ENCODE results near the gene TPCN1.
A peak's percentile ranks its signal among the peaks of the same experiment; 100 is the strongest.

Gene TPCN1

DNA sequence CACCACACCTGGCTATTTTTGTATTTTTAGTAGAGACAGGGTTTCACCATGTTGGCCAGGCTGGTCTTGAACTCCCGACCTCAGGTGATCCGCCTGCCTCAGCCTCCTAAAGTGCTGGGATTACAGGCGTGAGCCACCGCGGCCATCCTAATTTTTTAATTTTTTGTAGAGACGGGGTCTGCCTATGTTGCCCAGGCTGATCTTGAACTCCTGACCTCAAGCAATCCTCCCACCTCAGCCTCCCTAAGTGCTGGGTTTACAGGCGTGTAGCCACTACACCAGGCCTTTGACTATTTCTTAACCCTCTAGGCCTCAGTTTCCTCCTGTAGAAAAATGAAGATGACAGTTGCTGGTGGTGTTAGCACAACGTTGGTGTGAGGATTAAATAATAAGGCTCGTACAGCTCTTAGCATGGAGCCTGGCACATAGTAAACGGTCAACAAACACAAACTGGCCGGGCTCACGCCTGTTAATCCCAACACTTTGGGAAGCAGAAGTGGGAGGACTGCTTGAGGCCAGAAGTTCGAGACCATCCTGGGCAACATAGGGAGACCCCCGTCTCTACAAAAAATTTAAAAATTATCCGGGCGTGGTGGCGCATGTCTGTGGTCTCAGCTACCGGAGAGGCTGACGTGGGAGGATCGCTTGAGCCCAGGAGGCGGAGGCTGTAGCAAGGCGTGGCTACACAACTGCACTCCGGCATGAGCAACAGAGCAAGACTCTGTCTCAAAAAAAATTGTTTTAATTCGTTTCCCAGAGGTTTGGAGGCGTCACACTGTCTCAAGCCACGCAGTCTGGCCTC, 37.0 kb upstream of the TPCN1 start:
- peak overlapping the region; percentile 81 for H3K9ac ChIP-seq (ENCODE audit: low read length)
- 0 out of 2 replicates have a peak, but pooled peaks cover 7% of the 10 kb centered on the region for H3K36me3 ChIP-seq (ENCODE audit: low read length)
- peak overlapping the region; percentile 86 for H3K27ac ChIP-seq (ENCODE audit: low read depth, low read length)
- peaks cover 72% of the 10 kb centered on the region for H3K79me2 ChIP-seq (ENCODE audit: insufficient read depth, low read length)
- no peaks in the 10 kb centered on the region for H3K9me2 ChIP-seq (replicated peaks; ENCODE audit: insufficient read depth, low read length)
- H3K4me2 ChIP-seq (ENCODE audit: low read depth, low read length, poor library complexity, severe bottlenecking) = peak overlapping the region; percentile 91
- H3F3A ChIP-seq (ENCODE audit: insufficient read depth) = peaks cover 16% of the 10 kb centered on the region
- no peaks in the 10 kb centered on the region for H3K9me3 ChIP-seq (ENCODE audit: insufficient read depth, low read length)
- H2AFZ ChIP-seq (ENCODE audit: low read depth, low read length, severe bottlenecking) = peak overlapping the region; percentile 5
- peak overlapping the region; percentile 81 for H3K4me3 ChIP-seq (ENCODE audit: insufficient read depth, low read length, poor library complexity, severe bottlenecking)
- no peaks in the 10 kb centered on the region for H4K20me1 ChIP-seq (ENCODE audit: low read depth, low read length)
- no peaks in the 10 kb centered on the region for H3K27me3 ChIP-seq (ENCODE audit: low read length)
- TF ChIP-seq, protein P1, sequence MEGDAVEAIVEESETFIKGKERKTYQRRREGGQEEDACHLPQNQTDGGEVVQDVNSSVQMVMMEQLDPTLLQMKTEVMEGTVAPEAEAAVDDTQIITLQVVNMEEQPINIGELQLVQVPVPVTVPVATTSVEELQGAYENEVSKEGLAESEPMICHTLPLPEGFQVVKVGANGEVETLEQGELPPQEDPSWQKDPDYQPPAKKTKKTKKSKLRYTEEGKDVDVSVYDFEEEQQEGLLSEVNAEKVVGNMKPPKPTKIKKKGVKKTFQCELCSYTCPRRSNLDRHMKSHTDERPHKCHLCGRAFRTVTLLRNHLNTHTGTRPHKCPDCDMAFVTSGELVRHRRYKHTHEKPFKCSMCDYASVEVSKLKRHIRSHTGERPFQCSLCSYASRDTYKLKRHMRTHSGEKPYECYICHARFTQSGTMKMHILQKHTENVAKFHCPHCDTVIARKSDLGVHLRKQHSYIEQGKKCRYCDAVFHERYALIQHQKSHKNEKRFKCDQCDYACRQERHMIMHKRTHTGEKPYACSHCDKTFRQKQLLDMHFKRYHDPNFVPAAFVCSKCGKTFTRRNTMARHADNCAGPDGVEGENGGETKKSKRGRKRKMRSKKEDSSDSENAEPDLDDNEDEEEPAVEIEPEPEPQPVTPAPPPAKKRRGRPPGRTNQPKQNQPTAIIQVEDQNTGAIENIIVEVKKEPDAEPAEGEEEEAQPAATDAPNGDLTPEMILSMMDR (IDR thresholded peaks at IDR 0.05; ENCODE audit: insufficient read depth, low read length, poor library complexity, severe bottlenecking) = no peak
- no peak for TF ChIP-seq EZH2phosphoT487 (conservative IDR thresholded peaks at IDR 0.05; ENCODE audit: low read length)

DNA sequence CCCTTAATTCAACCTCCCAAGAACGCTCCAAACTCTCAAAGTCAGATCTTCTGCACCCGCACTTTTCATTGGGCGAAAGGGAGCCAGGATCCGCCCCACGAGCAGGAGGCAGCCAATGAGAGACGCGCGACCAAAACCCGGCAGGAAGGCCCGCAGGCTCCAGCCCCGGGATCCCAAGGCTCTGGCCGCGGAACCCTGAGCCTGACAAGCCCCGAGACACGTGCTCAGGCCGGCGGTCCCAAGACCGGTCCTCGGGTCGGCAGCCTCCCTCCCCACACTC, 36.4 kb upstream of the TPCN1 start:
- peak overlapping the region; percentile 81 for H3K9ac ChIP-seq (ENCODE audit: low read length)
- H4K20me1 ChIP-seq (ENCODE audit: low read depth, low read length) = no peaks in the 10 kb centered on the region
- peak overlapping the region; percentile 86 for H3K27ac ChIP-seq (ENCODE audit: low read depth, low read length)
- peak overlapping the region; percentile 81 for H3K4me3 ChIP-seq (ENCODE audit: insufficient read depth, low read length, poor library complexity, severe bottlenecking)
- H3K27me3 ChIP-seq (ENCODE audit: low read length) = no peaks in the 10 kb centered on the region
- H3K9me3 ChIP-seq (ENCODE audit: insufficient read depth, low read length) = no peaks in the 10 kb centered on the region
- peak overlapping the region; percentile 91 for H3K4me2 ChIP-seq (ENCODE audit: low read depth, low read length, poor library complexity, severe bottlenecking)
- H3F3A ChIP-seq (ENCODE audit: insufficient read depth) = peaks cover 16% of the 10 kb centered on the region
- H2AFZ ChIP-seq (ENCODE audit: low read depth, low read length, severe bottlenecking) = peak overlapping the region; percentile 5
- TF ChIP-seq EZH2phosphoT487 (conservative IDR thresholded peaks at IDR 0.05; ENCODE audit: low read length) = no peak
- TF ChIP-seq, protein P1 (IDR thresholded peaks at IDR 0.05; ENCODE audit: insufficient read depth, low read length, poor library complexity, severe bottlenecking) = no peak
- H3K79me2 ChIP-seq (ENCODE audit: insufficient read depth, low read length) = peaks cover 75% of the 10 kb centered on the region
- H3K9me2 ChIP-seq (replicated peaks; ENCODE audit: insufficient read depth, low read length) = no peaks in the 10 kb centered on the region
- H3K36me3 ChIP-seq (ENCODE audit: low read length) = 0 out of 2 replicates have a peak, but pooled peaks cover 9% of the 10 kb centered on the region

DNA sequence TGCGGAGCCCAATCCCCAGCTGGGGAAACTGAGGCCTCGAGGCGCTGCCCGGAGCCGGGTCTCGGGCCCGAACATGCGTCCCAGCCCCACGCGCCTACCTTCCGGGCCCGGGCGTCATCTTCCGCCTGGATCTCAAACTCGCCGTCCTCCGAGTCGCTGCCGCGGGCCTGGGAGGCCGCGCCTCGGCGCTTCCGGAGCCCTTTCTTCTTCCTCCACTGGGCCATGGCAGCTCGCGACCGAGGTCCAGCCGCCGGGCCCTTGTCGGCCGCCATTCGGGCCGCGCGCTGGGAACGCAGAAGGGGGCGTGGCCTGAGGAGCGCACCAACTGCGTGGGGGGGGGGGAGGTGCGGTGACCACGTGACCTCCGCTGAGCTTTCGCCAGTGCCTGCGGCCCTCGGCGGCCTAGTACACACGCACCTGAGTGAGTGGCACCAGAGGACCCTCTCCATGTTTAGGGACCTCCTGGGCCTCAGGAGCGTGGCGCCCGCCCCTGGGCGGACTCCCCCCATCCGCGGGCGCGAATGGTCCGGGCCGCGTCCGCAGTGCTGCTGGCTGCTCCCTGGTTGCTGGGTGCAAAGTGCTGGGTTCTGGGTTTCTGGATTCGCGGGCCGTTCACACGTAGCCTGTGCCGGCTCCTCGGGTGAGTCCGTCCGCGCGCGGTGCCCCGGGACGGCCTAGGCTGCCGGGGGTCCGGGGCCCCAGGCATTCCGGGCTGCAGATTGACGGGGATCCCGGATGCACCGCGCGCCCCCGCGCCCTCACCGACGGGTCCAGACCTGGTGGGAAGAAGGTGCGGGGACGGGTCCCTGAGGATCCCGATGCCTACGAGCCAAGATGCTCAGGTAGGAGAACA, 35.9 kb upstream of the TPCN1 start, which contains the start of the genes DDX54 and RITA1:
Gene DDX54 (minus strand): TSS at position 299 of the 853 bp plus-strand sequence. CDS start 27 bp downstream, at position 272.
Gene RITA1 (plus strand): TSS at position 542 of the 853 bp plus-strand sequence. CDS start 1,026 bp downstream, outside the sequence.
- TF ChIP-seq, protein P1 (IDR thresholded peaks at IDR 0.05; ENCODE audit: insufficient read depth, low read length, poor library complexity, severe bottlenecking) = no peak
- no peak for TF ChIP-seq EZH2phosphoT487 (conservative IDR thresholded peaks at IDR 0.05; ENCODE audit: low read length)
- Histone ChIP-seq H3K27ac (ENCODE audit: low read depth, low read length) (peak within 1 kb of the TSS; percentile 86), H4K20me1 (ENCODE audit: low read depth, low read length) (no peaks in the 10 kb centered on the region), H3K9ac (ENCODE audit: low read length) (peak within 1 kb of the TSS; percentile 81), H3K9me2 (replicated peaks; ENCODE audit: insufficient read depth, low read length) (no peaks in the 10 kb centered on the region), H3K36me3 (ENCODE audit: low read length) (0 out of 2 replicates have a peak, but pooled peaks cover 9% of the 10 kb centered on the region), H3K27me3 (ENCODE audit: low read length) (no peaks in the 10 kb centered on the region), H3K4me3 (ENCODE audit: insufficient read depth, low read length, poor library complexity, severe bottlenecking) (peak within 1 kb of the TSS; percentile 81), H3K4me2 (ENCODE audit: low read depth, low read length, poor library complexity, severe bottlenecking) (peak within 1 kb of the TSS; percentile 91), H3K9me3 (ENCODE audit: insufficient read depth, low read length) (no peaks in the 10 kb centered on the region), H2AFZ (ENCODE audit: low read depth, low read length, severe bottlenecking) (peak within 1 kb of the TSS; percentile 37), H3K79me2 (ENCODE audit: insufficient read depth, low read length) (peaks cover 73% of the 10 kb centered on the region), H3F3A (ENCODE audit: insufficient read depth) (peaks cover 16% of the 10 kb centered on the region)
